HEK293 (cell line): Measurements from ENCODE around the gene PALMD.

ENCODE experiments used
- CTCF ChIA-PET: fragments of 350-600 bp; formaldehyde crosslinking; extraction: SDS; loops from one replicate; lab custom pipeline; 2021; ENCODE audit warnings: antibody characterized with exemption; lab: Yijun Ruan, JAX
- POLR2A ChIA-PET: fragments of 300-600 bp; formaldehyde crosslinking; extraction: SDS; loops from one replicate; lab custom pipeline; 2020; ENCODE audit warnings: antibody characterized with exemption, inconsistent platforms; lab: Yijun Ruan, JAX
- H3K27ac ChIP-seq: fragments of 200-500 bp; sonication (Bioruptor generic); 2 replicates; pipeline ENCODE4 v1.5.1; 2014; ENCODE audit warnings: low read depth, low read length, control low read depth, inconsistent platforms; ENCODE audit errors: extremely low read depth
- H3K36me3 ChIP-seq, 2 experiments: fragments of 200-500 bp in 1 of 2; sonication (Bioruptor generic) in 1 of 2; 1 replicate in 1 of 2; 2 replicates in 1 of 2; pipeline ENCODE4 v1.5.1; 2014 to 2017; ENCODE audit warnings: inconsistent platforms in 2 of 2, low read length in 2 of 2; ENCODE audit not compliant: control insufficient read depth in 2 of 2, insufficient read depth in 1 of 2
- H3K4me1 ChIP-seq: fragments of 200-500 bp; sonication (Bioruptor generic); 2 replicates; pipeline ENCODE4 v1.5.1; 2014; ENCODE audit warnings: mild to moderate bottlenecking, low read length, inconsistent platforms; ENCODE audit not compliant: control insufficient read depth, insufficient read depth
- H3K4me3 ChIP-seq: 2 replicates; pipeline ENCODE4 v1.5.1; 2011; ENCODE audit warnings: low read depth, mild to moderate bottlenecking, control low read depth, low read length, moderate library complexity
- H3K9me3 ChIP-seq: fragments of 200-500 bp; sonication (Bioruptor generic); 2 replicates; pipeline ENCODE4 v1.5.1; 2014; ENCODE audit warnings: low read depth, low read length, inconsistent platforms; ENCODE audit not compliant: control insufficient read depth, insufficient read depth
- EGR2 ChIP-seq: fragments of 450-650 bp; formaldehyde crosslinking; IDR thresholded peaks from 2 replicates; pipeline ENCODE4 v1.5.1; 2016; ENCODE audit warnings: low read depth, missing biosample characterization, missing genetic modification characterization
- GFI1B ChIP-seq: fragments of 450-650 bp; formaldehyde crosslinking; IDR thresholded peaks from 2 replicates; pipeline ENCODE4 v1.5.1; 2016; ENCODE audit warnings: missing biosample characterization, missing genetic modification characterization
- GLIS1 ChIP-seq: fragments of 450-650 bp; formaldehyde crosslinking; IDR thresholded peaks from 2 replicates; pipeline ENCODE4 v1.5.1; 2016; ENCODE audit warnings: missing biosample characterization, missing genetic modification characterization
- HOXD13 ChIP-seq: sonication (generic); formaldehyde crosslinking; IDR thresholded peaks from 2 replicates; pipeline ENCODE4 v1.8.0; 2022; ENCODE audit warnings: missing genetic modification reagents, borderline replicate concordance
- KLF9 ChIP-seq: fragments of 450-650 bp; formaldehyde crosslinking; IDR thresholded peaks from 2 replicates; pipeline ENCODE4 v1.5.1; 2016; ENCODE audit warnings: missing biosample characterization, missing genetic modification characterization, low read depth
- RBAK ChIP-seq: fragments of 450-650 bp; formaldehyde crosslinking; IDR thresholded peaks from 2 replicates; pipeline ENCODE4 v1.5.1; 2016; ENCODE audit warnings: missing biosample characterization, missing genetic modification characterization
- SETDB1 ChIP-seq: IDR thresholded peaks from one replicate; pipeline ENCODE4 v1.6.1; 2017; ENCODE audit warnings: mild to moderate bottlenecking, low read length, moderate library complexity, mixed read lengths; ENCODE audit not compliant: insufficient read length
- SP2 ChIP-seq: fragments of 450-650 bp; formaldehyde crosslinking; IDR thresholded peaks from 2 replicates; pipeline ENCODE4 v1.5.1; 2016; ENCODE audit warnings: missing biosample characterization, missing genetic modification characterization
- SP3 ChIP-seq: fragments of 450-650 bp; formaldehyde crosslinking; IDR thresholded peaks from 2 replicates; pipeline ENCODE4 v1.5.1; 2016; ENCODE audit warnings: missing biosample characterization, missing genetic modification characterization
- ZBTB44 ChIP-seq: fragments of 450-650 bp; IDR thresholded peaks from 2 replicates; pipeline ENCODE4 v1.5.1; 2018; ENCODE audit warnings: missing biosample characterization, mild to moderate bottlenecking, missing genetic modification characterization
- ZFP69B ChIP-seq: fragments of 450-650 bp; formaldehyde crosslinking; IDR thresholded peaks from 2 replicates; pipeline ENCODE4 v1.5.1; 2016; ENCODE audit warnings: missing biosample characterization, missing genetic modification characterization
- ZNF138 ChIP-seq: fragments of 450-650 bp; formaldehyde crosslinking; IDR thresholded peaks from 2 replicates; pipeline ENCODE4 v1.5.1; 2016; ENCODE audit warnings: missing biosample characterization, missing genetic modification characterization, borderline replicate concordance
- ZNF174 ChIP-seq: fragments of 450-650 bp; formaldehyde crosslinking; IDR thresholded peaks from 2 replicates; pipeline ENCODE4 v1.5.0; 2017; ENCODE audit warnings: missing biosample characterization, mild to moderate bottlenecking, missing genetic modification characterization
- ZNF211 ChIP-seq: fragments of 450-650 bp; formaldehyde crosslinking; IDR thresholded peaks from 2 replicates; pipeline ENCODE4 v1.5.1; 2016; ENCODE audit warnings: low read depth, missing biosample characterization, missing genetic modification characterization
- ZNF274 ChIP-seq, 2 experiments: fragments of 200-500 bp in 1 of 2; fragments of 450-650 bp in 1 of 2; sonication (Bioruptor generic) in 1 of 2; formaldehyde crosslinking in 1 of 2; IDR thresholded peaks; 2 replicates each; pipeline versions ENCODE4 v1.5.1 to v1.6.1; 2014 to 2016; ENCODE audit warnings: borderline replicate concordance in 1 of 2, inconsistent platforms in 1 of 2, low read length in 1 of 2, missing biosample characterization in 1 of 2, missing genetic modification characterization in 1 of 2
- ZNF341 ChIP-seq: fragments of 450-650 bp; formaldehyde crosslinking; IDR thresholded peaks from 2 replicates; pipeline ENCODE4; 2016; ENCODE audit warnings: low read depth, missing biosample characterization, missing genetic modification characterization
- ZNF48 ChIP-seq: fragments of 450-650 bp; formaldehyde crosslinking; IDR thresholded peaks from 2 replicates; pipeline ENCODE4 v1.5.1; 2016; ENCODE audit warnings: missing biosample characterization, missing genetic modification characterization
- ZNF521 ChIP-seq: fragments of 450-650 bp; formaldehyde crosslinking; IDR thresholded peaks from 2 replicates; pipeline ENCODE4 v1.5.1; 2017; ENCODE audit warnings: missing biosample characterization, mild to moderate bottlenecking, missing genetic modification characterization
- ZNF549 ChIP-seq: fragments of 450-650 bp; IDR thresholded peaks from 2 replicates; pipeline ENCODE4 v1.5.1; 2018; ENCODE audit warnings: missing biosample characterization, missing genetic modification characterization, mild to moderate bottlenecking, inconsistent platforms, moderate library complexity
- ZNF596 ChIP-seq: fragments of 450-650 bp; IDR thresholded peaks from 2 replicates; pipeline ENCODE4 v1.5.0; 2018; ENCODE audit warnings: missing biosample characterization, mild to moderate bottlenecking, missing genetic modification characterization, moderate library complexity
- ZNF623 ChIP-seq: fragments of 450-650 bp; formaldehyde crosslinking; IDR thresholded peaks from 2 replicates; pipeline ENCODE4 v1.5.1; 2016; ENCODE audit warnings: missing biosample characterization, missing genetic modification characterization
- TF ChIP-seq, protein P1 (sequence below): fragments of 450-650 bp; formaldehyde crosslinking; IDR thresholded peaks from 2 replicates; pipeline ENCODE4 v1.5.1; 2016; ENCODE audit warnings: missing biosample characterization, missing genetic modification characterization

The PALMD gene

GRCh38 chr1:99627615-99628014 lies 18.3 kb upstream of the PALMD start (continued):
- TF ChIP-seq GFI1B (tag by site-specific recombination) (no peak), SETDB1 (no peak), ZFP69B (tag by site-specific recombination) (no peak), ZNF274 (IDR thresholded peaks at IDR 0.05; ENCODE audit: low read length) (no peak), ZNF274 (tag by site-specific recombination; IDR thresholded peaks at IDR 0.05; ENCODE audit: borderline replicate concordance) (no peak)
- TF ChIP-seq, protein P1, sequence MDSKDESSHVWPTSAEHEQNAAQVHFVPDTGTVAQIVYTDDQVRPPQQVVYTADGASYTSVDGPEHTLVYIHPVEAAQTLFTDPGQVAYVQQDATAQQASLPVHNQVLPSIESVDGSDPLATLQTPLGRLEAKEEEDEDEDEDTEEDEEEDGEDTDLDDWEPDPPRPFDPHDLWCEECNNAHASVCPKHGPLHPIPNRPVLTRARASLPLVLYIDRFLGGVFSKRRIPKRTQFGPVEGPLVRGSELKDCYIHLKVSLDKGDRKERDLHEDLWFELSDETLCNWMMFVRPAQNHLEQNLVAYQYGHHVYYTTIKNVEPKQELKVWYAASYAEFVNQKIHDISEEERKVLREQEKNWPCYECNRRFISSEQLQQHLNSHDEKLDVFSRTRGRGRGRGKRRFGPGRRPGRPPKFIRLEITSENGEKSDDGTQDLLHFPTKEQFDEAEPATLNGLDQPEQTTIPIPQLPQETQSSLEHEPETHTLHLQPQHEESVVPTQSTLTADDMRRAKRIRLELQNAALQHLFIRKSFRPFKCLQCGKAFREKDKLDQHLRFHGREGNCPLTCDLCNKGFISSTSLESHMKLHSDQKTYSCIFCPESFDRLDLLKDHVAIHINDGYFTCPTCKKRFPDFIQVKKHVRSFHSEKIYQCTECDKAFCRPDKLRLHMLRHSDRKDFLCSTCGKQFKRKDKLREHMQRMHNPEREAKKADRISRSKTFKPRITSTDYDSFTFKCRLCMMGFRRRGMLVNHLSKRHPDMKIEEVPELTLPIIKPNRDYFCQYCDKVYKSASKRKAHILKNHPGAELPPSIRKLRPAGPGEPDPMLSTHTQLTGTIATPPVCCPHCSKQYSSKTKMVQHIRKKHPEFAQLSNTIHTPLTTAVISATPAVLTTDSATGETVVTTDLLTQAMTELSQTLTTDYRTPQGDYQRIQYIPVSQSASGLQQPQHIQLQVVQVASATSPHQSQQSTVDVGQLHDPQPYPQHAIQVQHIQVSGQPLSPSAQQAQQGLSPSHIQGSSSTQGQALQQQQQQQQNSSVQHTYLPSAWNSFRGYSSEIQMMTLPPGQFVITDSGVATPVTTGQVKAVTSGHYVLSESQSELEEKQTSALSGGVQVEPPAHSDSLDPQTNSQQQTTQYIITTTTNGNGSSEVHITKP, result no peak
- TF ChIP-seq, all 188 proteins: peak for 0

- POLR2A ChIA-PET, result no interaction called here
- CTCF ChIA-PET, result no interaction called here
Observed at GRCh38 chr1:99629164-99629563, 16.7 kb upstream of the PALMD start.

DNA sequence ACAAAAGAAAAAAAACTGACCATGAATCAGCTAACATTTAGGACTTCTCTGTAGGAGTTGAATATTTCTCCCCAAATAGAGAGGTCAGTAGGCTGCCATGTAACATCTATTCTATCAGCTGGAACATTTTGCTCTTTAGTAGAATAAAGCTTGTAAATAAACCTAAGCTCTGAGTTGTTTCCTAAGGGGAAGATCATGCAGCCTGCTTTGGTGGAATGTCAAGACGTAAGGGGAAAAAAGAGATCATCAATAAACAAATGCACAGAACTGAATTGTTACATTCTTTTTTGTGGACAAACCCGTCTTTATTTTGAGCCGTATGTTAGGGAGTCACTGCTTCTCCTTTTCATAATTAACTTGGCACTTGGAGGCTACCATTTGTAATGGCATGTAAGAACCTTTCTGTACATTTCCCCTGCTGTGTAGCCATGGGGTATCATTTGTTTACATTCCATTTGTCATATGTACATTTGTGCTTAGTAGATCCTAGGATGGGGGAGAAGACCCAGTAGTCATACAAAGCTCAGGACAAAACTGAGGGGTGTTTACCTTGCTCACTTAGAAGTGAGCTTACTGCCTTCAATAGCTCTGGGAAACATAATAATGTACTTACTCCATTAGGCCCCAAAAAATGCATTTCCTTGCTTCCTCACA lies 10.8 kb upstream of the PALMD start:
- TF ChIP-seq ZNF211 (no peak), ZBTB44 (tag by site-specific recombination) (no peak), SP3 (tag by site-specific recombination) (no peak), ZNF48 (tag by site-specific recombination) (no peak), ZNF138 (tag by site-specific recombination) (no peak), GLIS1 (tag by site-specific recombination) (no peak), ZNF549 (tag by site-specific recombination) (no peak), EGR2 (tag by site-specific recombination) (no peak), RBAK (no peak)
- CTCF ChIA-PET, result interaction anchor here (0.6 kb wide), 2 partner anchors 31 to 72 kb away, joined by 3 read pairs; no protein-coding TSS in a partner anchor
- Histone ChIP-seq H3K4me3 (no peak overlapping the region), H3K9me3 (no peaks in the 10 kb centered on the region), H3K4me1 (no peaks in the 10 kb centered on the region), H3K36me3 (no peaks in the 10 kb centered on the region), H3K27ac (no peak overlapping the region)
- POLR2A ChIA-PET, result no interaction called here

More at GRCh38 chr1:99629164-99629563, 16.7 kb upstream of the PALMD start:
- H3K9me3 ChIP-seq, result no peaks in the 10 kb centered on the region
- no peak overlapping the region for H3K4me3 ChIP-seq
- H3K27ac ChIP-seq, result no peak overlapping the region
- TF ChIP-seq HOXD13 (CRISPR knock-in tag), result no peak
- no peak for TF ChIP-seq ZNF341 (tag by site-specific recombination)
- no peak for TF ChIP-seq ZNF174
- no peak for TF ChIP-seq ZNF521
- TF ChIP-seq SP2 (tag by site-specific recombination), result no peak
- no peak for TF ChIP-seq ZNF596 (tag by site-specific recombination)
- TF ChIP-seq KLF9 (tag by site-specific recombination), result no peak
- no peak for TF ChIP-seq GLIS1 (tag by site-specific recombination)
- no peak for TF ChIP-seq ZNF623
- H3K36me3 ChIP-seq, result no peaks in the 10 kb centered on the region
- H3K4me1 ChIP-seq, result no peaks in the 10 kb centered on the region
